Measurements from ENCODE around the gene PARM1. TPM values are rescaled to one million over a fixed set of nuclear protein-coding genes. Genes with fewer than 3 reads are reported as not detected.

The PARM1 gene
- total RNA-seq, 1 donor from 2014 or later = under 0.01 TPM

DNA sequence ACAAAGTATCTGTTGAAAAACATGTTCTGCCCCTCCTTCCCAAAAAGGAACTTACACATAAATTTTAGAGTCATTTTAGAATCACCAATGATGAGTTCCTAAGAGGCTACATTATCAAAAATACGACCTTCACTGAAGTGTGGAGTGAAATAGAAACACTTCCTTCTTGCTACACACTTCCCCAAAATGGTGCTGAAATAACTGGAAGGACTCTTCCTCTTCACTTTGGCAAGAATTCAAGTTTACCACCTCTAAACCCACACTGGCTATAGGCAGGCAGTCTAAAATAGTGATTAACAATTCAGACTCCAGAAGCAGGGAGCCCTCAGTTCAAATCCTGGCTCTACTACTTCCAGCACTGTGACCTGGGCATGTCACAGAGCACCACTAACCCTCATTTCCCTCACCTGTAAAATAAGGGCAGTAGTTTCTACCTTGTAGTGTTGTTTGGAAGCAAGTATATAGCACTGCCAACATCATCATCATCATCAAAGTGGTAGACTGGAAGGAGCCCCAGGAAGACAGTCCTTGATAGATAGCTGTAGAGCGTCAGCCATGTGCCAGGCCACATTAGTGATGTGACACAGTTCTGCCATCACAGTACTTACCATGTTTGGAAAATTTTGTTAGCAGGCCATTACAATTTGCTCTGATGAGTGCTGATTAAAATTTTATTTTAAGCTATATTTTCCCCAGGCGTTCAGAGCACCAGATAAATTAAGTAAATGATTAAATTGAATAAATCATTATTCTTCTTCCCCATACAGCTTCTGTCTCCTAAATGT is 103.3 kb downstream of the PARM1 start:
- no peak for DNase-seq

DNA sequence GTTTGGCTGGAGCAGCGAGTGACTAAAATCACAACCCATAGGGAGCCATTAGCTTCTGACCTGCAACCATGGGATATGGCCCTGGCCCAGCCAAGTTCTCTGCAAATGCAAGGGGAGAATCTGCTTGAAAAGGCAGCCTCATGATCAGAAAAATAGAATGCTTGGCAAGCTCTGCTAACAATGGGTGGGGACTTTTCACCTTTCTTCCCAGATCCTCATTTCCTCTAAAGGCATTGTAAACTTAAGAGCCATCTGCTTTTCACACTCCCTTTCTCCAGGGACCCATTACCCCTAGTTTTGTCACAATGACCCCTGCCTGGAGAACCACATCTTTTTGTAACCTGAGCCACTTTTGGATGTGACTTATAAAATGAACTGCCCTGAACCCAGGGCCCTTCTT is 104.3 kb downstream of the PARM1 start:
- DNase-seq = no peak

GRCh38 chr4:75038376-75038775 is 105.5 kb downstream of the PARM1 start:
- DNase-seq = no peak

GRCh38 chr4:75040703-75041102 is 107.8 kb downstream of the PARM1 start:
- no peak for DNase-seq

GRCh38 chr4:75042601-75043208 is 109.8 kb downstream of the PARM1 start:
- no peak for DNase-seq

GRCh38 chr4:75046226-75046625 is 113.3 kb downstream of the PARM1 start:
- DNase-seq = no peak

DNA sequence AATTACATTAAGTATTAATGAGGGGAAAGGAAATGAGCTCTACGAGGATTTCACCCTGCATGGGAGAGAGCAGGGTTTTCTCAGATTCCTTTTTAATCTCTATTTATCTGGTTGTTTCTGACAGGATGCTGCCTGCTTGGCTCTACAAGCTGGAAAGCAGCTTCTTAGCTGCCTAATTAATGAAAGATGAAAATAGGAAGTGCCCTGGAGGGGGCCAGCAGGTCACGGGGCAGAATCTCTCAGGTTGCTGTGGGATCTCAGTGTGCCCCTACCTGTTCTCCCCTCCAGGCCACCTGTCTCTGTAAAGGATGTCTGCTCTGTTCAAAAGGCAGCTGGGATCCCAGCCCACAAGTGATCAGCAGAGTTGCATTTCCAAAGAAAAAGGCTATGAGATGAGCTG is 113.7 kb downstream of the PARM1 start:
- DNase-seq = no peak

- DNase-seq = no peak
These were observed 115.4 kb downstream of the PARM1 start for GRCh38 chr4:75048208-75048879.

DNA sequence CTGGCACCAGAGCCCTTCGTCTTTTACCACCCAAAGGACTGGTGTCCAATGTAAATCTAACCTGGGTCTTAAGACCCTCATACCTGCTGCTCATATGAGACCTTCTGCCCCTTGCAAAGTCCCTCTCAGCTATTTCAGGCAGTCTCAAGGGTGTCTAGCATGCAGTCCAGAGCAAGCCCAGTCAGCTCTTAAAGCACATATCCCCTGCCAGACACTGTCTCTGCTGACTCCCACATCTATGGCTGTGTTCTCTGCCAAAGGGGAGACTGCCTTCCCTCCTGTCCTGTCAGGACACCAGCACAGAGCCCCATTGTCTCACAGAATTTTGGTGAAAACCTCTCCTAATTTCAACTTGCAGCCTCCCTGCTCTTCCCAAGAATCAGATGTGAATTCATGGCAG is 118.5 kb downstream of the PARM1 start:
- no peak for DNase-seq

GRCh38 chr4:75053352-75053751 is 120.4 kb downstream of the PARM1 start:
- DNase-seq = no peak

DNA sequence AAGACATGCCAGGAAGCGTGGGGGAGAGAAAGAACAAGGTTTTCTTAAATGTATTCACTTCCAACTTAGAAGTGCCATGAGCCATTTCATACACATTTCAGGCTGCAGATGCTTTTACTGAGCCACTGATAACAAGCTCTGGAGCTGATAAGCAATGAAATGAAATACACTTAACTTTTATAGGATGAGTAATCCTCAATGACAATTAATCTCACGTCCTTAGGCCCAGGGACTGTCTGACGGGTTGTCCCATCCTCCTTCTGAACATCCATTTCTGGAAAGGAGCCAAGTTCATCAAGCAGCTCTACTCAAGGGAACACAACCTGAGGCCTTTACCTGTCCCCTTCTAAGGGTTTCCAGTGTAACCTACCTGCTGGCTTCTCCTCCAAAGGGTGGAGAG is 121.2 kb downstream of the PARM1 start:
- no peak for DNase-seq

GRCh38 chr4:75056277-75056676 is 123.4 kb downstream of the PARM1 start:
- no peak for DNase-seq

DNA sequence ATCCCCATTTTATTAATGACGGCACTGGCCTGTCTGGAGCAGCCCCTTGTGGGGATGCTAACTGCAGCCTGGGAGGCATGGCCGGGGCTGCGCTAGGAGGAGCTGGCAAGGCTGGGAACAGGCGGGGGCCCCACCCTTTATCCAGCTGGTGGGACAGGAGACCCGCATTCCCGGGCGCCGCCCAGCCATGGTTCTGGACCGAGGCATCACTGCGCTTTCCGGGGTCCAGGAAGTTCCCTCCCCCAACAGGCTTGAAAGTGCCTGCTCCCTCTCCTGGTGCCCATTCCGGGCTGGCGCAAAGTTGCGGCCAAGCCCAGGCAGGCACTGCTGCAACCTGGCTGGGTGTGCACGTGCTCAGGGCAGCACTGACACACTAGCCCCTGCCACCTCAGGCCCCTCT is 124.5 kb downstream of the PARM1 start:
- no peak for DNase-seq

- DNase-seq = no peak
These were observed 125.6 kb downstream of the PARM1 start for GRCh38 chr4:75058486-75058885.

- no peak for DNase-seq
These were observed 130.5 kb downstream of the PARM1 start for GRCh38 chr4:75063433-75063832.

GRCh38 chr4:75065909-75066308 is 133.0 kb downstream of the PARM1 start:
- DNase-seq = no peak

GRCh38 chr4:75069493-75070074 is 136.7 kb downstream of the PARM1 start:
- DNase-seq = no peak

- DNase-seq = no peak
These were observed 138.4 kb downstream of the PARM1 start for GRCh38 chr4:75071317-75071716.

GRCh38 chr4:75080888-75081287 is 148.0 kb downstream of the PARM1 start:
- no peak for DNase-seq

DNA sequence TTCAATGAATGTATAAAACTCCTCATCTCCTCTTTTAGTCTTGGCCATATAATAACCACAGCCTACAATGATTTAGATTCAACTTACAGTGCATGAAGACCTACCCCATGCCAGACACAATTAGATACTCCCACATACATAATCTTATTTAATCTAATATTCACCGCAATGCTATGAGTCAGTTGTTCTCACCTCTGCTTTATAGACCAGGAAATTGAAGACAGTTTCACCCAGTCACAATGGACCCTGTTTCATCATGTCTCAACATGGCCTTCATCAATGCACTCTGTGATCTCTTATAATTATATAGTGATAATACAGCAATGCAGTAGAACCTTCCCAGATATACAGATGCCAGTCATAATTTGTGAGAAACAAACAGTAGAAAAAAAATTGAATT is 148.6 kb downstream of the PARM1 start:
- no peak for DNase-seq

- DNase-seq = no peak
These were observed 154.5 kb downstream of the PARM1 start for GRCh38 chr4:75087416-75087815.

DNA sequence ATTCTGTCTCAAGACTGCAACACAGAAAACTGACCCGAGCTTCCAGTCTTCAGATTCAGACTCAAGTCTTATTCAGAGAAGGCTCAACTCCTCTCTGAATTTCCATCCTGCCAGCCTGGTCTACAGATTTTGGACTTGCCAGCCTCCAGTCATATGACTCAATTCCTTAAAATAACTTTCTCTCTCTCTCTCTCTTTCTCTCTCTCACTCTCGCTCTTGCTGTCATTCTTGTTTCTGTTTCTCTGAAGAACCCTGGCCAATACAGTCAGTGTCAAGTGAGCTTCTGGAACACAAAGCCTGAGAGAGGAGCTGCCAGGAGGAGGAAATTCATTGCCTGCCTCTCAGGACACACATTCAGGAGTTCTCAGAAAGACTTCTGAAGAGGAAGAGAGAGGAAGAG is 154.9 kb downstream of the PARM1 start:
- no peak for DNase-seq

DNA sequence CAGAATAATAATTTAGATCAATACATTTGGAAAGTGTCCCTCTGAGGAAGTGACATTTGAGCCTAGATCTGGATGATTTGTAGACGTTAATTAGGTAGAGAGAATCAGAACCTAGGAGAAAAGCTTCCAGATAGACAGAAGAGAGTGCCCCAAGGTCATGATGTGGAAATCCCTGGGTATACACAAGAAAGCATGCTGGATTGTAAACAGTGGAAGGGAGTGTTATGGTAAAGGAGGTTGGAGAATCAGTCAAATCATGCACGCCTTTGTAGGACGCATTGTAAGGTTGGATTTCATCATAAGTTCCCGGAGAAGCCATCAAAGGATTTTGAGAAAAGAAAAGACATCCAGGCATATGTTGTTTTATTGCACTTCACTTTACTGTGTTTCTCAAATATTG is 156.3 kb downstream of the PARM1 start:
- no peak for DNase-seq

DNA sequence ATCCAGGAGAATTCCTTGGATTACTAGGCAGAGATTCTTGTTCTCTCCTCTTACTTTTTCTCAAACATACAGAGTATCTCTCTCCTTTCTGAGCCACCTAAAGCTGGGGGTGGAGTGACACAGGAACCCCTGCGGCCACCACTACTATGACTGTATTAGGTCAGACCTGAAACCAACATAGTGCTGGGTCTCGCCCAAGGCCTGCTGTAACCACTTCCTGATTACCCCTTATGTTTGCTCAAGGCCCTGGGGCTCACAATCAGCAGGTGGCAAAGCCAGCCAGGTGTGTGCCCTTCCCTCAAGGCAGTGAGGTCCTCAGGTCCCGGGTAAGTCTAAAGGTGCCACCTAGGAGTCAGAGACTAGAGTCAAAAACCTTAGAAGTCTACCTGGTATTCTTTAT is 166.4 kb downstream of the PARM1 start:
- DNase-seq = no peak
